OCI-LY7 (cell line): ENCODE results near the gene ZNF566.

ENCODE experiments used
- CTCF ChIP-seq: fragments of 200-600 bp; sonication (generic); conservative IDR thresholded peaks from 2 replicates; pipeline ENCODE4 v1.5.1; 2014; ENCODE audit warnings: mild to moderate bottlenecking, antibody characterized with exemption, low read length, moderate library complexity, mixed read lengths
- EZH2phosphoT487 ChIP-seq: fragments of 200-600 bp; sonication (generic); IDR thresholded peaks from 2 replicates; pipeline ENCODE4 v1.6.1; 2018; ENCODE audit warnings: low read depth, borderline replicate concordance, mild to moderate bottlenecking, mixed run types, antibody characterized with exemption, low read length, moderate library complexity, mixed read lengths

DNA sequence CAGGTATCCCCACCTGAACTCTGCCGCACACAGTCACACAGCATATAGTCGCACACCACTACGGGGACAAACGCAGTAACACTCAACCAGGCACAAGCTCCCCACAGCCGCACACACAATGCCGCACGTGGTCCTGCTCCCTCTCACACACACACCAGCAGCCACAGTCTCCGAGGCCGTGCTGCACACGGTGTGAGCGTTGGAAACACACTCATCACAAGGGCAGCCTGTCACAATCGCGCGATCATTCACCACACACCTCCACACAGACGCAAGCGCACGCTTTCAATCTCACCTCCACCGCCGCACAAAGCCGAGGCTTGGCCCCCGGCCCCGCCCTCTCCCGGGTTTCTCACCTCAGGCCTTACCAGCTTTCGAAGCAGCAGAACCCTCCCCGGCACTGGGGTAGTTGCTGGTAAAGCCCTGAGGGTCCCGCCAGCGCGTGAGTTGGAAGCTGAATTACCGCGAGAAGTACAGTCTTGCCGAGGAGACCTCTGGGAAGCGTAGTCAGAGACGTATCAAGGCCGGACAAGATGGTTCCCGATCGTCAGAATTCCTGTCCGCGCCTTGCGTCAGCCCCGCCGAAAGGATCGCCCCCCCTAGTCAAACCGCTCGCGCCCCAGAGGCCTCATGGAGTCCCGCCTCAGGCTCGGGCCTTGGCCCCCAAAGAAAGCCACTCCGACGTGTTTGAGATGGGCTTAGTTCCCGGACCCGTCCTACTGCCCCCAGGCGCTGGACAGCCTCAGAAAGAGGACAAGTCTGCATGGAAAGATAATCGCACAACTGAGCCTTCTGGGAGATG lies at the start of gene ZNF566:
- TF ChIP-seq CTCF (0 out of 2 replicates have a peak, but pooled peaks have one; percentile 28), EZH2phosphoT487 (no peak)
